Kidney epithelial cell (primary cell): Measurements from ENCODE around the gene GNA15. TPM values are rescaled to one million over a fixed set of nuclear protein-coding genes. Genes with fewer than 3 reads are reported as not detected.

Experiments used
- DNase-seq: peaks from one replicate; pipeline ENCODE4 v3.0.0-alpha.2; 2010; ENCODE audit warnings: low read depth
- H3K27me3 ChIP-seq: 2 replicates; pipeline ENCODE4 v1.6.0; 2011; ENCODE audit warnings: low read length; ENCODE audit not compliant: control insufficient read depth, insufficient read depth
- H3K36me3 ChIP-seq: 2 replicates; pipeline ENCODE4 v1.5.1; 2011; ENCODE audit warnings: low read length; ENCODE audit not compliant: control insufficient read depth, insufficient read depth
- H3K4me3 ChIP-seq: 2 replicates; pipeline ENCODE4 v1.5.1; 2011; ENCODE audit warnings: low read depth, mild to moderate bottlenecking, control low read depth, low read length
- total RNA-seq: library from RNA; depleted of rRNA; stranded (reverse); fragments of >200 nt; gene quantifications from 2 replicates; pipeline ENCODE4 v1.2.3, GENCODE V29; 2015
- TF ChIP-seq, protein P1 (sequence below): IDR thresholded peaks from 2 replicates; pipeline ENCODE4 v1.5.1; 2011; ENCODE audit warnings: mild to moderate bottlenecking, moderate library complexity, low read length, control low read depth, inconsistent platforms; ENCODE audit not compliant: insufficient read depth, poor library complexity, severe bottlenecking

The GNA15 gene
- total RNA-seq, 1 donor from 2014 or later, result 2.3 TPM

DNA sequence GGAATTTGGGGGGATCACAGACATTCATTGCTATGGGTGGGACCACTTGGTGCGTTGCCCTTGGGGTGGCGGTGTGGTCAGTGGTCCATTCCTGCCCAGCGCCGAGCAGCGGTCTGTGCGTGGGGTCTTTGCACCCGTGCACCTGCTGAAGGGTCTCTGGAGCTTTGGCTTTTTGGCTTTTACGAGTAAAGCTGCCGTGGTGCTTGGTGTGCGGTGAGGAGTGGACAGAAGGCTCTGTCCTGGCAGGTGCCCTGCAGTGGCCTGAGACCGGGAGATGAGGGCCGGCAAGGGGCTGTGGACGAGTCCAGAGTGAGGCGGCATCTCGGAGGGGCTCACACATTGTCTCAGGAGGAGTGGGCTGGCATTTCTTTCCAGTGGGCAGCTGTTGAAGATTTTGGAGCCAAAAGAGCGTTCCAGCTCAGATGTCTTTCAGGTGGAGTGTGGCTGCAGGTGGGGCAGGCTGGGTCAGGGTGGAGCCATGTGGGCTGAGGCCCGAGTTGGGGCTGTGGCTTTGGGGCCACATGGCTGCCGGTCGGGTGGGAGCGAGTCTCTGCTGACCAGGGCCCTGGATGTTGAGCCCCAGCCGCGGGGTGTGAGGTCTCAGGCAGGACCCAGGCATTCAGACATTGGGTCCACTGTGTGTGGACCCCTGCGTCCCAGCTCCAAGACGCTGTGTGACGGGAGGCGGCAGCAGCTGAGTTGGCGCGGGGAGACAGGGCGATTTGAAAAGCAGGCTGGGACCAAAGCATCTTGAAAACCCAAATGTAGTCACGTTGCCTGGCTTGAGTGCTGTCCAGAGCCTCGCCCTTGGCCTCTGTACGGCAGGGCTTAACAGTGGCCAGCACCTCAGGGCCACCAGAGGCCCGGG lies 30.0 kb upstream of the GNA15 start:
- TF ChIP-seq, protein P1, sequence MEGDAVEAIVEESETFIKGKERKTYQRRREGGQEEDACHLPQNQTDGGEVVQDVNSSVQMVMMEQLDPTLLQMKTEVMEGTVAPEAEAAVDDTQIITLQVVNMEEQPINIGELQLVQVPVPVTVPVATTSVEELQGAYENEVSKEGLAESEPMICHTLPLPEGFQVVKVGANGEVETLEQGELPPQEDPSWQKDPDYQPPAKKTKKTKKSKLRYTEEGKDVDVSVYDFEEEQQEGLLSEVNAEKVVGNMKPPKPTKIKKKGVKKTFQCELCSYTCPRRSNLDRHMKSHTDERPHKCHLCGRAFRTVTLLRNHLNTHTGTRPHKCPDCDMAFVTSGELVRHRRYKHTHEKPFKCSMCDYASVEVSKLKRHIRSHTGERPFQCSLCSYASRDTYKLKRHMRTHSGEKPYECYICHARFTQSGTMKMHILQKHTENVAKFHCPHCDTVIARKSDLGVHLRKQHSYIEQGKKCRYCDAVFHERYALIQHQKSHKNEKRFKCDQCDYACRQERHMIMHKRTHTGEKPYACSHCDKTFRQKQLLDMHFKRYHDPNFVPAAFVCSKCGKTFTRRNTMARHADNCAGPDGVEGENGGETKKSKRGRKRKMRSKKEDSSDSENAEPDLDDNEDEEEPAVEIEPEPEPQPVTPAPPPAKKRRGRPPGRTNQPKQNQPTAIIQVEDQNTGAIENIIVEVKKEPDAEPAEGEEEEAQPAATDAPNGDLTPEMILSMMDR, result no peak
- Histone ChIP-seq H3K27me3 (no peaks in the 10 kb centered on the region), H3K36me3 (no peaks in the 10 kb centered on the region), H3K4me3 (no peak overlapping the region)
- no peak for DNase-seq

DNA sequence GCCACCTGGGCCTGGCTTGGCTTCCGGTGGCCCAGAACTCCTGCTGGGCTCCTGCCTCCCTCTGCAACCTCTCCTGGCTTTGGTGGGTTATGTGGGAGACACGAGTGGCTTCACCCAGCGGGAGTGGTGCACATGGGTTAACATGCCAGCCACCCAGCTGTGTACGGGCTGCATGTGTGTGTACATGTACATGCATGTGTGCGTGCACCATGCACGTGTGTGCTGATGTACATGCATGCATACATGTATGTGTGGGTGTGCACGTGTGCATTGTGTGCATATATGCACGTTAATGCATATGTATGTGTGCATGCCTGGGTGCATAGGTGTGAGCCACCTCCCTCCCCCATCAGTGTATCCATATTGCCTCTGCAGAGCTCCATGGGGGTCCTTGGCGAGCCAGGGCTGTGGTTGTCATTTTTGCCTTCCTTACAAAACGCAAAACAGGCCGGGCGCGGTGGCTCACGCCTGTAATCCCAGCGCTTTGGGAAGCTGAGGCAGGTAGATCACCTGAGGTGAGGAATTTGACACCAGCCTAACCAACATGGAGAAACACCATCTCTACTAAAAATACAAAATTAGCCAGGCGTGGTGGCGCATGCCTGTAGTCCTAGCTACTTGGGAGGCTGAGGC lies 29.2 kb upstream of the GNA15 start:
- TF ChIP-seq, protein P1, result no peak
- no peak overlapping the region for H3K4me3 ChIP-seq
- no peak for DNase-seq
- no peaks in the 10 kb centered on the region for H3K36me3 ChIP-seq
- no peaks in the 10 kb centered on the region for H3K27me3 ChIP-seq

GRCh38 chr19:3107658-3108057 lies 28.2 kb upstream of the GNA15 start:
- Histone ChIP-seq H3K27me3 (no peaks in the 10 kb centered on the region), H3K4me3 (no peak overlapping the region), H3K36me3 (no peaks in the 10 kb centered on the region)
- TF ChIP-seq, protein P1, result no peak
- no peak for DNase-seq

DNA sequence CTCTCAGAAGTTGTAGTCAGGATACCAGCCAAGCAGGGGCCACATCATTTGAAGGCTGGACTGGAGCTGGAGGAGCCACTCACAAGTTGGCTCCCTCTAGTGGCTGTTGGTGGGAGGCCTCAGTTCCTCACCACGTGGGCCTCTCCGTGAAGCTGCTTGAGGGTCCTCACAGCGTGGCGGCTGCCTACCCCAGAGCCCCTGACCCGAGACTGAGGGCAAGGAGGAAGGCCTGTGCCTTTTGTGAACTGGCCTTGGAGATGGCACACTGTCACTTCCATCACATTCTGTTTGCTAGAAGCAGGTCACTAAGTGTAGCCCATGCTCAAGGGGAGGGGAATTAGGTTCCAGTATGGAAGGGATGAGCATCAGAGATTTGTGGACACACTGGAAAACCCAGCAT lies 27.1 kb upstream of the GNA15 start:
- Histone ChIP-seq H3K27me3 (no peaks in the 10 kb centered on the region), H3K4me3 (no peak overlapping the region), H3K36me3 (no peaks in the 10 kb centered on the region)
- DNase-seq, result no peak
- TF ChIP-seq, protein P1, result peak; percentile 87

GRCh38 chr19:3109491-3109890 lies 26.3 kb upstream of the GNA15 start:
- no peaks in the 10 kb centered on the region for H3K27me3 ChIP-seq
- H3K36me3 ChIP-seq, result no peaks in the 10 kb centered on the region
- TF ChIP-seq, protein P1, result no peak
- H3K4me3 ChIP-seq, result no peak overlapping the region
- DNase-seq, result no peak
